CD14-positive monocyte (primary cell): ENCODE results near the gene MAN1C1. TPM values are rescaled to one million over a fixed set of nuclear protein-coding genes. Genes with fewer than 3 reads are reported as not detected.

Source experiments
- DNase-seq, 3 donors: peaks; one replicate each; pipeline ENCODE4 v3.0.0-alpha.2; 2011 to 2022
- H2AFZ ChIP-seq: 2 replicates; pipeline ENCODE4 v1.6.0; 2012; ENCODE audit warnings: mild to moderate bottlenecking, low read depth, low read length, inconsistent platforms; ENCODE audit not compliant: insufficient read depth, poor library complexity, severe bottlenecking
- H3K27ac ChIP-seq, 2 donors: 1 replicate in 1 of 2; 2 replicates in 1 of 2; pipeline ENCODE4 v1.5.1; 2012 to 2013; ENCODE audit warnings: low read length in 2 of 2, control low read depth in 1 of 2, inconsistent platforms in 1 of 2, low read depth in 1 of 2, mild to moderate bottlenecking in 1 of 2
- H3K27me3 ChIP-seq, 2 donors: one replicate each; pipeline versions ENCODE4 v1.6.0 to v1.6.1; 2011 to 2013; ENCODE audit warnings: low read length in 2 of 2; ENCODE audit not compliant: control insufficient read depth in 2 of 2, insufficient read depth in 2 of 2
- H3K36me3 ChIP-seq, 2 donors: replicated peaks in 1 of 2; 1 replicate in 1 of 2; 2 replicates in 1 of 2; pipeline versions ENCODE4 v1.5.1 to v1.6.1; 2012 to 2013; ENCODE audit warnings: low read length in 2 of 2, control low read depth in 1 of 2, inconsistent platforms in 1 of 2, mild to moderate bottlenecking in 1 of 2; ENCODE audit not compliant: insufficient read depth in 2 of 2, control insufficient read depth in 1 of 2
- H3K4me1 ChIP-seq, 2 donors: 1 replicate in 1 of 2; 2 replicates in 1 of 2; pipeline versions ENCODE4 v1.5.1 to v1.6.1; 2012 to 2013; ENCODE audit warnings: low read length in 2 of 2, control low read depth in 1 of 2, inconsistent platforms in 1 of 2, mild to moderate bottlenecking in 1 of 2, moderate library complexity in 1 of 2; ENCODE audit not compliant: insufficient read depth in 2 of 2, control insufficient read depth in 1 of 2
- H3K4me2 ChIP-seq: replicated peaks from 2 replicates; pipeline ENCODE3; 2012; ENCODE audit warnings: low read length, moderate library complexity, mild to moderate bottlenecking; ENCODE audit not compliant: poor library complexity, severe bottlenecking; ENCODE audit errors: extremely low read depth
- H3K4me3 ChIP-seq, 3 experiments: fragments of 200-600 bp in 1 of 3; sonication (generic) in 1 of 3; replicated peaks in 1 of 3; 1 replicate in 2 of 3; 2 replicates in 1 of 3; pipeline ENCODE4 v1.5.1; 2011 to 2013; ENCODE audit warnings: low read length in 3 of 3, mild to moderate bottlenecking in 3 of 3, control low read depth in 2 of 3, low read depth in 2 of 3, inconsistent platforms in 1 of 3, moderate library complexity in 1 of 3
- H3K79me2 ChIP-seq: 2 replicates; pipeline ENCODE4 v1.6.0; 2012; ENCODE audit warnings: mild to moderate bottlenecking, control low read depth, inconsistent platforms, low read length, moderate library complexity; ENCODE audit not compliant: insufficient read depth
- H3K9ac ChIP-seq: 2 replicates; pipeline ENCODE4 v1.6.0; 2017; ENCODE audit warnings: low read length, mild to moderate bottlenecking; ENCODE audit not compliant: insufficient read depth, poor library complexity, severe bottlenecking
- H3K9me3 ChIP-seq, 2 donors: replicated peaks in 1 of 2; 1 replicate in 1 of 2; 2 replicates in 1 of 2; pipeline versions ENCODE4 v1.5.1 to v1.6.1; 2012 to 2013; ENCODE audit warnings: low read length in 2 of 2, control low read depth in 1 of 2; ENCODE audit not compliant: control insufficient read depth in 1 of 2, insufficient read depth in 1 of 2
- H4K20me1 ChIP-seq: 2 replicates; pipeline ENCODE4 v1.6.0; 2012; ENCODE audit warnings: mild to moderate bottlenecking, low read length, control low read depth, moderate library complexity; ENCODE audit not compliant: insufficient read depth
- H3K27ac Mint-ChIP-seq, 7 donors: one replicate each; pipeline ENCODE4 v1.8.0; 2020; ENCODE audit warnings: mild to moderate bottlenecking in 7 of 7, mixed read lengths in 7 of 7, moderate library complexity in 6 of 7, inconsistent platforms in 2 of 7
- H3K27me3 Mint-ChIP-seq, 3 donors: one replicate each; pipeline ENCODE4 v1.8.0; 2021 to 2022; ENCODE audit warnings: low read depth in 3 of 3, mild to moderate bottlenecking in 3 of 3, mixed read lengths in 3 of 3, moderate library complexity in 3 of 3, inconsistent platforms in 1 of 3
- H3K36me3 Mint-ChIP-seq, 2 donors: one replicate each; pipeline ENCODE4 v1.8.0; 2020; ENCODE audit warnings: mixed read lengths in 2 of 2, inconsistent platforms in 1 of 2, mild to moderate bottlenecking in 1 of 2
- H3K4me1 Mint-ChIP-seq: one replicate; pipeline ENCODE4 v1.8.0; 2020; ENCODE audit warnings: mild to moderate bottlenecking, mixed read lengths
- H3K4me3 Mint-ChIP-seq, 2 donors: one replicate each; pipeline ENCODE4 v1.8.0; 2020; ENCODE audit warnings: mild to moderate bottlenecking in 2 of 2, mixed read lengths in 2 of 2, moderate library complexity in 1 of 2
- H3K9me3 Mint-ChIP-seq, 7 donors: one replicate each; pipeline ENCODE4 v1.8.0; 2020 to 2022; ENCODE audit warnings: mixed read lengths in 7 of 7, mild to moderate bottlenecking in 6 of 7, moderate library complexity in 6 of 7, inconsistent platforms in 2 of 7
- WGBS: methylation state at CpG from one replicate; pipeline ENCODE4 v1.1.5; 2013; ENCODE audit warnings: missing lambda C conversion rate; ENCODE audit not compliant: insufficient coverage; 5-methylcytosine and 5-hydroxymethylcytosine counted together
- intact Hi-C, 2 donors: fragments of 100-400 bp; cut with micrococcal nuclease; formaldehyde crosslinking; loops; one replicate each; pipeline versions ENCODE4 v1.15.0 to v1.15.1; 2023
- polyA plus RNA-seq, 3 donors: library from polyadenylated mRNA; depleted of rRNA in 1 of 3; unstranded in 2 of 3; stranded (reverse) in 1 of 3; fragments of 300-500 nt in 2 of 3; fragments of >200 nt in 1 of 3; fragmentation: Illumina TruSeq in 2 of 3; gene quantifications; 1 replicate in 2 of 3; 2 replicates in 1 of 3; pipeline ENCODE4 v1.2.3, GENCODE V29; 2012 to 2021
- TF ChIP-seq, protein P1 (sequence below): fragments of 200-600 bp; IDR thresholded peaks from one replicate; pipeline ENCODE4 v1.8.0; 2022; ENCODE audit warnings: antibody characterized with exemption, mild to moderate bottlenecking

The MAN1C1 gene
- polyA plus RNA-seq, 3 donors: 1.2 to 7.2 (median 1.7) TPM

DNA sequence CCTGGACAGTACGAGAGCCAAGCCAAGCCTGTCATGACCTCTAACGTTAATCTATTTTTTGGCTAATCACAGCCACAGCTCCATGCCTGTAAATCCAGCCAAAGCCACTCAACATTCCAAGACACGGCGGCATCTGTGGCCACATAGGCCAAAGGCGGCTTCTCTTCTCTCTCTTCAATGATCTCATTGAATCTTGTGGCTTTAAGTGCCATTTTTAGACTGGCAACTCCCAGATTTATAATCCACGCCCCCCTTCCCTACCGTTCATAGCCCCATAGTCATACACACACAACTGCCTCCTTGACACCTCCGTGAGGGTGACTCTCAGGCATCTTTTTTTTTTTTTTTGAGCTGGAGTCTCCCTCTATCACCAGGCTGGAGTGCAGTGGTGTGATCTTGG is 177.7 kb downstream of the MAN1C1 start:
- Mint-ChIP-seq H3K4me1 (peaks cover 10% of the 10 kb centered on the region), H3K4me3 (no peak overlapping the region), H3K27me3 (peaks cover 2 to 3% (median 2%) of the 10 kb centered on the region in 3 donors), H3K9me3 (peaks cover 0 to 1% (median 0%) of the 10 kb centered on the region in 7 donors), H3K27ac (no peak overlapping the region), H3K36me3 (peaks cover 1 to 5% of the 10 kb centered on the region in 2 donors)
- WGBS: 92% methylated on average over 5 of the region's 8 CpGs
- no peak overlapping the region for H3K4me2 ChIP-seq
- no peaks in the 10 kb centered on the region for H4K20me1 ChIP-seq
- H3K9ac ChIP-seq: peak overlapping the region; percentile 8
- intact Hi-C loops: no loop called here
- TF ChIP-seq, protein P1, sequence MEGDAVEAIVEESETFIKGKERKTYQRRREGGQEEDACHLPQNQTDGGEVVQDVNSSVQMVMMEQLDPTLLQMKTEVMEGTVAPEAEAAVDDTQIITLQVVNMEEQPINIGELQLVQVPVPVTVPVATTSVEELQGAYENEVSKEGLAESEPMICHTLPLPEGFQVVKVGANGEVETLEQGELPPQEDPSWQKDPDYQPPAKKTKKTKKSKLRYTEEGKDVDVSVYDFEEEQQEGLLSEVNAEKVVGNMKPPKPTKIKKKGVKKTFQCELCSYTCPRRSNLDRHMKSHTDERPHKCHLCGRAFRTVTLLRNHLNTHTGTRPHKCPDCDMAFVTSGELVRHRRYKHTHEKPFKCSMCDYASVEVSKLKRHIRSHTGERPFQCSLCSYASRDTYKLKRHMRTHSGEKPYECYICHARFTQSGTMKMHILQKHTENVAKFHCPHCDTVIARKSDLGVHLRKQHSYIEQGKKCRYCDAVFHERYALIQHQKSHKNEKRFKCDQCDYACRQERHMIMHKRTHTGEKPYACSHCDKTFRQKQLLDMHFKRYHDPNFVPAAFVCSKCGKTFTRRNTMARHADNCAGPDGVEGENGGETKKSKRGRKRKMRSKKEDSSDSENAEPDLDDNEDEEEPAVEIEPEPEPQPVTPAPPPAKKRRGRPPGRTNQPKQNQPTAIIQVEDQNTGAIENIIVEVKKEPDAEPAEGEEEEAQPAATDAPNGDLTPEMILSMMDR: no peak
- H3K27me3 ChIP-seq: no peaks in the 10 kb centered on the region
- H3K36me3 ChIP-seq: no peaks in the 10 kb centered on the region
- no peaks in the 10 kb centered on the region for H3K79me2 ChIP-seq
- H3K4me3 ChIP-seq: no peak overlapping the region
- no peak overlapping the region for H3K27ac ChIP-seq
- H3K9me3 ChIP-seq: no peaks in the 10 kb centered on the region
- H3K4me1 ChIP-seq: peaks cover 0 to 2% of the 10 kb centered on the region in 2 donors
- no peak for DNase-seq
- no peak overlapping the region for H2AFZ ChIP-seq

DNA sequence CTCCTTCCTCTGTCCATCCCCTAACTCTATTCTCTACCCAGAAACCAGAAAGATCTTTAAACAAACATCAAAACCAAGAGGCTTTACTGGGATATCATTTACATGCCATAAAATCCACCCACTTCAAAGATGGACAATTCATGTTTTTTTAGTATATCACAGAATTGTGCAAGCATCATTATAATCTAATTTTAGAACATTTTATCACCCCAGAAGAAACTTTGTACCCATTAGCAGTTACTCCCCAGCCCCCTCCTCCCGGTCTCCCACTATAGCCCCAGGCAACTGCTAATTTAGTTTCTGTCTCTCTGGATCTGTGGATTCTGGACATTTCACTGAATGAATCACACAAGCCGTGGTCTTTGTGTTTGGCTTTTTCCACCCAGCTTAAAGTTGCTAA is 178.6 kb downstream of the MAN1C1 start:
- peaks cover 15% of the 10 kb centered on the region for H3K4me1 Mint-ChIP-seq
- H3K79me2 ChIP-seq: no peaks in the 10 kb centered on the region
- H3K9me3 Mint-ChIP-seq: peaks cover 0 to 1% (median 0%) of the 10 kb centered on the region in 7 donors
- no peak overlapping the region for H2AFZ ChIP-seq
- H4K20me1 ChIP-seq: no peaks in the 10 kb centered on the region
- H3K9me3 ChIP-seq: no peaks in the 10 kb centered on the region
- H3K4me3 Mint-ChIP-seq: no peak overlapping the region
- no peak overlapping the region for H3K4me3 ChIP-seq
- H3K27me3 Mint-ChIP-seq: peaks cover 2 to 3% (median 2%) of the 10 kb centered on the region in 3 donors
- H3K36me3 Mint-ChIP-seq: peaks cover 0 to 4% of the 10 kb centered on the region in 2 donors
- TF ChIP-seq, protein P1: no peak
- H3K9ac ChIP-seq: no peak overlapping the region
- DNase-seq: no peak
- peaks cover 5 to 7% of the 10 kb centered on the region in 2 donors for H3K4me1 ChIP-seq
- intact Hi-C loops: no loop called here
- no peak overlapping the region for H3K4me2 ChIP-seq
- no peak overlapping the region for H3K27ac ChIP-seq
- H3K36me3 ChIP-seq: no peaks in the 10 kb centered on the region
- 100% methylated on average over 1 of the region's 2 CpGs for WGBS
- no peaks in the 10 kb centered on the region for H3K27me3 ChIP-seq
- peak overlapping the region in 1 of 7 donors; percentile 3 for H3K27ac Mint-ChIP-seq
